ENCODE results near the gene POLK. TPM values are rescaled to one million over a fixed set of nuclear protein-coding genes. Genes with fewer than 3 reads are reported as not detected.

POLK gene
- total and polyA plus RNA-seq, 2 of the 13 experiments (the other 11 are each of a cell fraction or from before 2014, with no cell fraction given): 8.6 to 11.7 TPM

DNA sequence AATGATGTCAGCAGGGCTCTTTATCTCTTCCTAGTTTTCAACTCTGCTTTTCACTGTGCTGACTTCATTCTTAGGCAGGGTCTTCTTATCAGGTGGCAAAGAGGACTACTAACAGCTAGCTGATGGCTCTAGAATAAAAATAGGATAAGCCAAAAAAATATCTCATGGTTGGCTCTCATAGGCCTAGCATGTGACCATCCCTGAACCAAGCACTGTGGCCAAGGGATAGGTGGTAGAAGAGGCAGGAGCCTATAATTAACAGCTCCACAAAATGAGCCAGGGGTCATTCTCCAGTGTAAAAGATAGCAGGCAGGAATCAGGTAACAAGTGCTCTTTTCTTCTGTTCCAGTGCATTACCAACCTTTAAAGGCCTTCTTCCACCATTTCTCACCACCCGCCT is 120.6 kb downstream of the POLK start:
- TF ChIP-seq ZNF674 (CRISPR knock-in tag; IDR thresholded peaks at IDR 0.05; ENCODE audit: low read depth): no peak
- TF ChIP-seq ZSCAN12 (CRISPR knock-in tag; IDR thresholded peaks at IDR 0.05): no peak
- no peak for TF ChIP-seq HNRNPH1 (optimal IDR thresholded peaks at IDR 0.05; ENCODE audit: low read depth, low read length)
- TF ChIP-seq ZBTB21 (CRISPR knock-in tag; IDR thresholded peaks at IDR 0.05): no peak
- TF ChIP-seq ZNF557 (CRISPR knock-in tag; IDR thresholded peaks at IDR 0.05): no peak
- CTCF ChIA-PET (ENCODE audit: low intra/inter-chr PET ratio, low total read pairs): no interaction called here
- DNase-seq (ENCODE audit: low spot score) (no peak), ATAC-seq (no peak), FAIRE-seq (no peak)
- H3K4me1 ChIP-seq (ENCODE audit: insufficient read depth, low read length): no peaks in the 10 kb centered on the region
- intact Hi-C loops (cut with micrococcal nuclease; ENCODE audit: unreplicated experiment) (no loop called here), in situ Hi-C loops (cut with HindIII; ENCODE audit: extremely low pct_ligation_motif_present, low pct_unique_long_range_greater_than_20kb) (no loop called here)
- no TSS peak for BruUV-seq (replicated peaks)
- H3K9ac ChIP-seq (ENCODE audit: insufficient read depth, low read depth, low read length): no peak overlapping the region
- H3K27ac ChIP-seq (ENCODE audit: extremely low read length, insufficient read depth, low read length): no peak overlapping the region
- H3K9me3 ChIP-seq (ENCODE audit: low read length): no peaks in the 10 kb centered on the region
- H3K4me3 ChIP-seq (replicated peaks in 1 of 3; ENCODE audit: insufficient read depth in 1 of 3, low read depth in 2 of 3, low read length in 3 of 3): no peak overlapping the region
- H3K27me3 ChIP-seq (ENCODE audit: control insufficient read depth in 1 of 2, insufficient read depth in 2 of 2, low read length in 2 of 2): no peaks in the 10 kb centered on the region
- H2AFZ ChIP-seq (ENCODE audit: low read length): no peak overlapping the region
- no peaks in the 10 kb centered on the region for H3K36me3 ChIP-seq (replicated peaks in 1 of 2; ENCODE audit: control insufficient read depth in 1 of 2, insufficient read depth in 2 of 2, low read length in 2 of 2)
- H3K79me2 ChIP-seq (ENCODE audit: insufficient read depth, low read length): no peaks in the 10 kb centered on the region
- 88% methylated on average over 1 of the region's 1 CpG for WGBS (ENCODE audit: low lambda C conversion rate)
- H4K20me1 ChIP-seq (ENCODE audit: insufficient read depth, low read length): no peaks in the 10 kb centered on the region
- no peak overlapping the region for H3K4me2 ChIP-seq (ENCODE audit: low read depth, low read length)
- POLR2A ChIA-PET: no interaction called here

DNA sequence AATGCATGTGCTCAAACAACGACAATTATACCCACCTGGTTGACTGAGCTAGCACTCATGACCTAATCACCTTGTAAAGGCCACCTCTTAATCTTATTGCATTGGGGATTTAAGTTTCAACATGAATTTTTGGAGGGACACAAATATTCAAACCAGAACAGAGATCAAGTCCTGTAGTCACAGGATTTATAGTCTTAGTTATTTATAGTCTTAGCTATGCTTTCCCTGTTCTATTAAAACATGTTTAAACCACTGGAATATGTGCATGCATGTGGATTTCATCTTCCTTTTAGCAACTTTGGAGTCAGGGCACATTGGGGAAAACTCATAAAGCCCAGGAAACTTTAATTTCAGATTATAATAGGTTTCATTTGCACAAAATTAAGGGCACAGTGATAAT is 126.3 kb downstream of the POLK start:
- H3K27ac ChIP-seq (ENCODE audit: extremely low read length, insufficient read depth, low read length): no peak overlapping the region
- 15% methylated on average over 1 of the region's 1 CpG for WGBS (ENCODE audit: low lambda C conversion rate)
- H2AFZ ChIP-seq (ENCODE audit: low read length): no peak overlapping the region
- no peak overlapping the region for H3K9ac ChIP-seq (ENCODE audit: insufficient read depth, low read depth, low read length)
- no peaks in the 10 kb centered on the region for H3K79me2 ChIP-seq (ENCODE audit: insufficient read depth, low read length)
- H3K36me3 ChIP-seq (replicated peaks in 1 of 2; ENCODE audit: control insufficient read depth in 1 of 2, insufficient read depth in 2 of 2, low read length in 2 of 2): no peaks in the 10 kb centered on the region
- no peak overlapping the region for H3K4me2 ChIP-seq (ENCODE audit: low read depth, low read length)
- no TSS peak for BruUV-seq (replicated peaks)
- no peaks in the 10 kb centered on the region for H3K4me1 ChIP-seq (ENCODE audit: insufficient read depth, low read length)
- H3K27me3 ChIP-seq (ENCODE audit: control insufficient read depth in 1 of 2, insufficient read depth in 2 of 2, low read length in 2 of 2): no peaks in the 10 kb centered on the region
- no peaks in the 10 kb centered on the region for H3K9me3 ChIP-seq (ENCODE audit: low read length)
- no peak for DNase-seq (ENCODE audit: low spot score)
- ATAC-seq: no peak
- in situ Hi-C loops (cut with HindIII; ENCODE audit: extremely low pct_ligation_motif_present, low pct_unique_long_range_greater_than_20kb): no loop called here
- no peaks in the 10 kb centered on the region for H4K20me1 ChIP-seq (ENCODE audit: insufficient read depth, low read length)
- H3K4me3 ChIP-seq (replicated peaks in 1 of 3; ENCODE audit: insufficient read depth in 1 of 3, low read depth in 2 of 3, low read length in 3 of 3): no peak overlapping the region
- FAIRE-seq: no peak
- CTCF ChIA-PET (ENCODE audit: low intra/inter-chr PET ratio, low total read pairs): no interaction called here
- intact Hi-C loops (cut with micrococcal nuclease; ENCODE audit: unreplicated experiment): no loop called here
- POLR2A ChIA-PET: no interaction called here
- TF ChIP-seq, protein P1, sequence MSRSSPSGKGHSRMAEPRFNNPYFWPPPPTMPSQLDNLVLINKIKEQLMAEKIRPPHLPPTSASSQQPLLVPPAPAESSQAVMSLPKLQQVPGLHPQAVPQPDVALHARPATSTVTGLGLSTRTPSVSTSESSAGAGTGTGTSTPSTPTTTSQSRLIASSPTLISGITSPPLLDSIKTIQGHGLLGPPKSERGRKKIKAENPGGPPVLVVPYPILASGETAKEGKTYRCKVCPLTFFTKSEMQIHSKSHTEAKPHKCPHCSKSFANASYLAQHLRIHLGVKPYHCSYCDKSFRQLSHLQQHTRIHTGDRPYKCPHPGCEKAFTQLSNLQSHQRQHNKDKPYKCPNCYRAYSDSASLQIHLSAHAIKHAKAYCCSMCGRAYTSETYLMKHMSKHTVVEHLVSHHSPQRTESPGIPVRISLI (CRISPR knock-in tag; IDR thresholded peaks at IDR 0.05; ENCODE audit: borderline replicate concordance): no peak
- TF ChIP-seq TEAD2 (CRISPR knock-in tag; IDR thresholded peaks at IDR 0.05) (no peak), ATRX (CRISPR knock-in tag; IDR thresholded peaks at IDR 0.05; ENCODE audit: borderline replicate concordance) (no peak), GABPA (IDR thresholded peaks at IDR 0.05; ENCODE audit: low read depth, low read length) (no peak), GABPA (CRISPR knock-in tag; IDR thresholded peaks at IDR 0.05; ENCODE audit: low read depth) (no peak), ZNF782 (CRISPR knock-in tag; IDR thresholded peaks at IDR 0.05; ENCODE audit: borderline replicate concordance) (no peak), EP300 (IDR thresholded peaks at IDR 0.05; ENCODE audit: low read depth in 2 of 2, low read length in 2 of 2) (no peak), EP300 (CRISPR knock-in tag; IDR thresholded peaks at IDR 0.05; ENCODE audit: borderline replicate concordance) (no peak), ZBTB42 (CRISPR knock-in tag; IDR thresholded peaks at IDR 0.05) (no peak), NRL (CRISPR knock-in tag; IDR thresholded peaks at IDR 0.05; ENCODE audit: borderline replicate concordance) (no peak), ZNF460 (CRISPR knock-in tag; IDR thresholded peaks at IDR 0.05; ENCODE audit: borderline replicate concordance) (no peak)
- TF ChIP-seq, protein P2, sequence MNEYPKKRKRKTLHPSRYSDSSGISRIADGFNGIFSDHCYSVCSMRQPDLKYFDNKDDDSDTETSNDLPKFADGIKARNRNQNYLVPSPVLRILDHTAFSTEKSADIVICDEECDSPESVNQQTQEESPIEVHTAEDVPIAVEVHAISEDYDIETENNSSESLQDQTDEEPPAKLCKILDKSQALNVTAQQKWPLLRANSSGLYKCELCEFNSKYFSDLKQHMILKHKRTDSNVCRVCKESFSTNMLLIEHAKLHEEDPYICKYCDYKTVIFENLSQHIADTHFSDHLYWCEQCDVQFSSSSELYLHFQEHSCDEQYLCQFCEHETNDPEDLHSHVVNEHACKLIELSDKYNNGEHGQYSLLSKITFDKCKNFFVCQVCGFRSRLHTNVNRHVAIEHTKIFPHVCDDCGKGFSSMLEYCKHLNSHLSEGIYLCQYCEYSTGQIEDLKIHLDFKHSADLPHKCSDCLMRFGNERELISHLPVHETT (CRISPR knock-in tag; conservative IDR thresholded peaks at IDR 0.05): no peak
- TF ChIP-seq, protein P3, sequence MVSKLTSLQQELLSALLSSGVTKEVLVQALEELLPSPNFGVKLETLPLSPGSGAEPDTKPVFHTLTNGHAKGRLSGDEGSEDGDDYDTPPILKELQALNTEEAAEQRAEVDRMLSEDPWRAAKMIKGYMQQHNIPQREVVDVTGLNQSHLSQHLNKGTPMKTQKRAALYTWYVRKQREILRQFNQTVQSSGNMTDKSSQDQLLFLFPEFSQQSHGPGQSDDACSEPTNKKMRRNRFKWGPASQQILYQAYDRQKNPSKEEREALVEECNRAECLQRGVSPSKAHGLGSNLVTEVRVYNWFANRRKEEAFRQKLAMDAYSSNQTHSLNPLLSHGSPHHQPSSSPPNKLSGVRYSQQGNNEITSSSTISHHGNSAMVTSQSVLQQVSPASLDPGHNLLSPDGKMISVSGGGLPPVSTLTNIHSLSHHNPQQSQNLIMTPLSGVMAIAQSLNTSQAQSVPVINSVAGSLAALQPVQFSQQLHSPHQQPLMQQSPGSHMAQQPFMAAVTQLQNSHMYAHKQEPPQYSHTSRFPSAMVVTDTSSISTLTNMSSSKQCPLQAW (CRISPR knock-in tag; IDR thresholded peaks at IDR 0.05): no peak
